GM12878 (cell line): ENCODE results near the gene IRS2.

Experiments
- CTCF ChIP-seq, 3 experiments: IDR thresholded peaks in 2 of 3; conservative IDR thresholded peaks in 1 of 3; 2 replicates each; pipeline ENCODE4 v1.5.1; 2011; ENCODE audit warnings: low read depth in 3 of 3, low read length in 3 of 3, mild to moderate bottlenecking in 3 of 3, control low read depth in 2 of 3, moderate library complexity in 2 of 3, inconsistent platforms in 1 of 3, mixed read lengths in 1 of 3; ENCODE audit not compliant: control insufficient read depth in 2 of 3, insufficient read depth in 1 of 3; ENCODE audit errors: extremely low read depth in 1 of 3
- EP300 ChIP-seq, 2 experiments: fragments of 150-350 bp in 1 of 2; IDR thresholded peaks; 2 replicates each; pipeline ENCODE4 v1.6.1; 2011 to 2012; ENCODE audit warnings: low read depth in 2 of 2, low read length in 2 of 2, borderline replicate concordance in 1 of 2, improper control_type of control experiment in 1 of 2, inconsistent platforms in 1 of 2; ENCODE audit not compliant: control insufficient read depth in 1 of 2

- TF ChIP-seq EP300 (IDR thresholded peaks at IDR 0.05; ENCODE audit: borderline replicate concordance in 1 of 2, control insufficient read depth in 1 of 2, low read depth in 2 of 2, low read length in 2 of 2) (no peak), CTCF (IDR thresholded peaks at IDR 0.05 in 2 of 3, conservative IDR thresholded peaks at IDR 0.05 in 1 of 3; ENCODE audit: control insufficient read depth in 2 of 3, extremely low read depth in 1 of 3, insufficient read depth in 1 of 3, low read depth in 3 of 3, low read length in 3 of 3) (no peak)
Observed at GRCh38 chr13:109719962-109720646, 66.3 kb downstream of the IRS2 start.
